ENCODE results near the gene GAMT. TPM values are rescaled to one million over a fixed set of nuclear protein-coding genes. Genes with fewer than 3 reads are reported as not detected.

The GAMT gene
- total RNA-seq, 1 donor from 2014 or later, result 16.7 TPM

DNA sequence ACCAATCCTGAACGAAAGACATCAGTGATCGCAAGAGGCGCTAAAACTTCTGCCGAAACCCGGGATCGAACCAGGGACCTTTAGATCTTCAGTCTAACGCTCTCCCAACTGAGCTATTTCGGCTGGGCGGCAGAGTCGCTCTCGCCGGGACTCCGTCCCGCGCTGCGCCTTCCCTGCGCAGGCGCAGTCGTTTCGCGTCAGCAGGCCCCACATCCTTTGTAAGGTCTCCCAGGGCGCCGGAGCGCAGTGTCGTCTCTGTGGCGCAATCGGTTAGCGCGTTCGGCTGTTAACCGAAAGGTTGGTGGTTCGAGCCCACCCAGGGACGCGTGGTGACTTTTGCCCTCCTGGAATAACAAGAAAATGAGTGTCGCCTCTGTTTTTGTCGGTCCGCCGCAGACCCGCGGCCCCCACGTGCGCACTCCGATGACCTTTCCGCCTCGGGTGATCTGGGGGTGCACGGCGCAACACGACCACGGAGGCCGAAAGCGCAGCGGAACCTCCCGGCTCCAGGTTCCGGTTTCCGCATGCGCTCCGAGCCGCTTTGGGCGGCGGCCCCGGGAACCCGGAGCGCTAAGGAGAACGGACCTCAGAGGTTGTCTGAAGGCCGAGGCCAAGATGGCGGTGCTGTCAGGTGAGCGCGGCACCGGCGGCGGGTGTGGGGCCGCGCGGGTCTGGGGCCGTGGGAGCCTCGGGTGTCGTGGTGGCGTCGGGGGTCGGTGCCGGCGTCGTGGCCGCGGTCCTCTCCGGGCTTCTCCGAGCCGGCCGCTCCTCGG is 17.8 kb downstream of the GAMT start, which contains the start of gene NDUFS7:
TSS of gene NDUFS7 (plus strand) at position 596 of the 773 bp plus-strand sequence. CDS start at position 616, 20 bp downstream.
- peak; percentile 91 for DNase-seq

DNA sequence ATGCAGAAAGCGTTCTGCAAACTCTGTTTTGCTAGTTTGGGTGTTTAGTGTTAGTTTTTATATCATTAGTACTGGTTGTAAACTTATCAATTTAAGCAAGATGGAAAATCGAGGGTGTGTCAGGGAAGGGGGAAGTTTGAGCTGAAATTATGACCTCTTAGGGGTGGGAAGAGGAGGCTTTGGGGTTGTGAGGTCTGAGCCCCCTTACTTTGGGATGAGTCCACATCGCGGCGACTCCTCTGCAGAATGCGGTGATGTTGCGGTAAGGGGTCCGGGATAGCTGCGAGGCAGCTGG is 18.4 kb downstream of the GAMT start:
- no peak for DNase-seq

DNA sequence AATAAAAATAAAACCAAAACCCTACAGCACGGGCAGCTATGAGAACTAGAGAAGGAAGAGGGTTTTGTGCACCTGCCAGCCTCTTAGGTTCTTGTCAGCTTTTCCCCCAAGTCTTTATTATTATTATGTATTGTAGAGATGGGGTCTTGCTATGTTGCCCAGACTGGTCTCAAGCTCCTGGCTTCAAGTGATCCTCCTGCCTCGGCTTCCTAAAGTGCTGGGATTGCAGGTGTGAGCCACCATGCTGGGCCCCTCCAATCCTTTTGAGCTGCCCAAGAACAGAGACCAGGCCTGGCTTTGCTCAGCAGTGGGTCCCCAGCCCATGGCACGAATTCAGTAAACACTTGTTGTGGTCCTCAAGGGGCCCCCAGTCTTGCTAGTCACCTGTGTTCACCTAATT is 19.1 kb downstream of the GAMT start:
- DNase-seq, result no peak

DNA sequence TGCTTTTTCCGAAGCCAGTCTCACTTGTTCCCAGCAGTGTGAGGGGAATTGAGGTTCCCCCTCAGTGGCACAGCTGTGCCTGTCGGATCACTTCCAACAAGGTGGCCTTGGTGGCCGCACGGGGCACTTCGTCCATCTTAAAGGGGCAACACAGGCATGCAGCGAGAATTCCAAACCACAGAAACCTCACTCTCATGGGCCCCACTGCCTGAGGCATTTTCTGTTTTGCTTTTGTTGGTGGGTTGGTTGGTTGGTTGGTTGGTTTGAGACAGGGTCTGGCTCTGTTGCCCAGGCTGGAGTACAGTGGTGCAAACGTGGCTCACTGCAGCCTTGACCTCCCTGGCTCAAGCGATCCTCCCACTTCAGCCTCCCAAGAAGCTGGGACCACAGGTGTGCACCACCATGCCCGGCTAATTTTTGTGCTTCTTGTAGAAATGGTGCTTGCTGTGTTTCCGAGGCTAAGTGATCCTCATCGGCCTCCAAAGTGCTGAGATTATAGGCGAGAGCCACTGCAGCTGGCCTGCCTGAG is 21.3 kb downstream of the GAMT start:
- no peak for DNase-seq

DNA sequence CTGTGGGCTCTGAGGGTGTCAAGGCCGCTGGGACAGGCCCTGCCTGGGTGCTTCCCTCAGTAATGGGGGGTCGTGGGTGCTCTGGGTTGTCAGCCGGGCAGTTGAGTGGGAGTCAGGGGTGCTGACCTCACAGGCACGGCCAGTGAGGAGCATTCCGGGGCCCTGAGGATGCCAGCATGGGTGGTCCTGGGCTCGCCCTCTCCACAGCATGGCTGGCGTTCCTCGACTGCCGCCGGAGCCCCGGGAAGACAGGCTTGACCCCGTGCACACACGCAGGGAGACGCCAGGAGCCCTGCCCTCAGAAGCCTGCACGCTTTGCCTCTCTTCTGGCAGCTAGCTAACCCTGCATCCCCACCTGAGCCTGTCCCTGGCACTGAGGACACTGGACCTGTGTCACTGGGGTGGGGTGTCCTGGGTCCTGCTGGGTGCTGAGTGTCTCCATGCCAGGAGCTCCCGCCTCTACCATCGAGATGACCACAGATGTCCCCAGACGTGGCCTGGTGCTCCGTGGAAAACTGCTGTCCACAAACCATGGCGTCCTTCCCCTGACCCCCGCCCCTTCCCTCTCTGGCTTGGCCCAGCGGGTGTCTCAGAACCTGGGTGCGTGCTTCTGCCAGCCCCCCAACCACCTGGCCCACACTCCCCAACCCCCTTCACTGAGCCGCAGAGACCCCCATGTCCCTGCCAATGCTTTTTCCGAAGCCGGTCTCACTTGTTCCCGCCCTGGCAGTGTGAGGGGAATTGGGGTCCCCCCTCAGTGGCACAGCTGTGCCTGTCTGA is 22.0 kb downstream of the GAMT start:
- DNase-seq, result no peak

DNA sequence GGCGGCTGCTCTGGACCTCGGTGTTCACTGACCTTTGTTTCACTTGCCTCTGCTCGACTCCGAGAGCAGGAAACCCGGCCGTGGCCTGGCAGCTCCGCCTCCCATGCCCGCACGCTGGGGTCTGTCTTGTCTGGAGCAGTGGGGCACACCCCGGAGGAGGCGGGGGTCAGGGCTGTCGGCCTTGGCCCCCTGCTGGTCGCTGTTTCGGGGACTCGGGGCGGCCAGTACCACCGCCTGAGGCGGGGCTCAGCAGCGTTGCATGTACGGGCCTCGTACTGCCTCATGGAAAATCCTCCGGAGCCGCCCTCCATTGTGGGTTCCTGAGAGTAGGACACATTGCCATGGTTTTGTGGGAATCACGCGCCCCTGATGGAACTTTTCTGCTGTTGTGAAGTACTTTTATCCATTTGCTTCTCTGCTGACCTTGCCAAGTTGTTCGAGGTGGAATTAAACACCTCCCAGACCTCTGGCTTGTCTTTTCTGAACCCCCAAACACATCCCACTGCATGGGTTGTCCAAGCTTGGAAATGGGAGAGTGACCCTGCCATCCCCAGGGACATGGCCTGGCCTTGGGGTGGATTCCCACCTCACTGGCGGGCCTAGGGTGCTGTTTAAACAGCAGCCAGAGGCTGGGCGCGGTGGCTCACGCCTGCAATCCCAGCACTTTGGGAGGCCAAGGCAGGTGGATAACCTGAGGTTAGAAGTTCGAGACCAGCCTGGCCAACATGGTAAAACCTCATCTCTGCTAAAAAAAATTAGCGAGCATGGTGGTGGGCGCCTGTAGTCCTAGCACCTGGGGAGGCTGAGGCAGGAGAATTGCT is 23.2 kb downstream of the GAMT start:
- no peak for DNase-seq

DNA sequence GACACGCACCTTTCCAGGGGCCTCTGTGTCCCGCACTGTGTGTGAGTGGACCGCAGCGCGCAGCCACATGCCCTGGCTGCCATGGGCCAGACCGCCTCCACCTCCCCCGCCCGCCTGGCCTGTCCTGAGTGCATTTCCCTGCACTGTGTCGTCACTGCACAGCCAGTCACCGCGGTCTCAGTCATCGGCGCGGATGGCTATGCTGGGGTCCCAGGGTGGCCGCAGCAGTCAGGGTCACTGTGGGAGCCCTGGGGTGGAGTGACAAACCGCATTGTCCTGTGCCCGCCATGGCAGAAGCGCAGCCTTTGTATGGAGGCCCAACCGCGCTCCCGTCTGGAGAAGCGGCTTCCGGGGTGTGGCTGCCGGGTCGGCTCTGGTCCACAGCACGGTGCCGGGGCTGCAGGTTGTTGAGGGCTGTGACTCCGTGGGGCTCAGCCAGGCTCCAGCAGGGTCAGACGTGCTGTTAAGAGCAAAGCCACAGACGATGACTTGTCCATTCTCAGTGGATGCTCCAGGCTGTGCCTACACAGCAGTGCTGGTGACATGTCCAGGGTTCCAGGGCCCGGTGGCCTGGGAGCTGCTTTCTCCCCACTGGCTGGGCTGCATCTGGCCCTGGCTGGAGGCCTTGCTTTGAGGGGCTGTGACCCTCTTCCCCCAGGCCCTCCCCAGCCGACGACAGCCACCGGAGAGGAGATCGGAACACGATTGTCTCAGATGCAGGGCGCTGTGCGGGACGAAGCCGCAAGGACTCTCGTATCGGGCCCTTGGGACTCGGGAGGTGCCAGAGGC is 24.0 kb downstream of the GAMT start:
- DNase-seq, result no peak

DNA sequence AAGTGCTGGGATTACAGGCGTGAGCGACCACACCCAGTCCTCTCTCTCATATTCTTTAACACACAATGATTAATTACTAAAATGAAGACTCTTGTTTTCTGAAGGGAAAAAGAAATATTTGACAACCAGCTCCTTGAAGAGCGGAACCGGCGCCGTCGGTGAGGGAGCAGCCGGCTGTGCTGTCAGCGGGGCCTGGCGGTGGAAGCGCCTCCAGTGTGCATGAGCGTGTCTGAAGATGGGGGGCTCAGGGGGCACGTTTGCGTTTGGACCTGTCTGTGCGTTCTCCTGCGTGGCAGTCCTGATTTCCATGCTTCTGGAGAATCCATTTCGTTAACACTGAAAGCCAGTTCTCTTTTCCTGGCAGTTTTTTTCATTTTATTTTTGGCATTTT is 24.9 kb downstream of the GAMT start:
- no peak for DNase-seq

DNA sequence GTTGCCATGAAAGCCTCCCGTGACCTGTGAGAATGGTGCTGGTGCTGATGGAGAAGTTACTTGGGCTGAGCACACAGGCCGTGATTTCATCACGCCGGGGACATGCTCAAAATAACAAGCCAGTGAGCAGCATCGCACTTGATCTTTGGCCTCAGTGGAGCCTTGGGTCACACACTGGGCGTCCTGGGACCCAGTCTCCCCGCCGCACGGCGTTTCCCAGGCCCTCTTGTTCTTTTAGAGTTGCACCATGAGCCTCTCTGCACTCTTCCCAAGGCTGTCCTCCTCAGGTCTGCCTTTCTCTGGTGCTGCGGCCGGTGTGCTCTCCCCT is 27.1 kb downstream of the GAMT start:
- DNase-seq, result no peak

DNA sequence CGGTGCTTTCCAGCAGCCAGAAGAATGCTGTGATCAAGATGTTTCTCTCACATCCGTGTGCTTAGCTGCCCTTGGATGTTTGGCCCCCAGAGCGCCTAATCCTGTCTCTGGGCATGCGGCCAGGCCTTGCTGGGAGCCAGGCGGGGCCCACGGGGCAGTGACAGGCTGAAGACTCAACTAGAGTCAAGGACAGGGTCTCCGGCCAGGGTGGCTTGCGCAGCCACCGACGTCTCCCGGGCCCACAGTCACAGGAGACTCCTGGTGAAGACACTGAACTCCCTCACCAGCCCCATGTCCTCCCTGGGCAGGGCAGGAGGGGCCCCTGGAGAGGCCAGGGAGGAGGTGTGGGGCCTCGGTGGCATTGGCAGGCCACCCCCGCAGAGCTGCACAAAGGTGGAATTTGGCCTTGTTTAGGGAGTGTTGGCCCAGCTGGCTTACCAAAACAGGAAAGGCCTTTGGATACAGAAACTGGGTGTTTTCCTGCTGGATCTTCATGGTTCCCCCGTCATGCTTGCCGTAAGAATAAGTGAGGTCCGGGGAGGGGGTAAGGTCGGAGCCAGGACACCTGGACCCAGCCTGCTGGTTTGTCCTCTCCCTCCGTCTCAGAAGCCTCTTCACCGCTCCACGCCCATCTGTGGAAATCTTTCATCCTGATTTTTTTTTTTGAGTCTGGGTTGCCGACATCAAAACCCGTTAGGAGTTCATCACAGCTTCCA is 27.6 kb downstream of the GAMT start:
- no peak for DNase-seq

DNA sequence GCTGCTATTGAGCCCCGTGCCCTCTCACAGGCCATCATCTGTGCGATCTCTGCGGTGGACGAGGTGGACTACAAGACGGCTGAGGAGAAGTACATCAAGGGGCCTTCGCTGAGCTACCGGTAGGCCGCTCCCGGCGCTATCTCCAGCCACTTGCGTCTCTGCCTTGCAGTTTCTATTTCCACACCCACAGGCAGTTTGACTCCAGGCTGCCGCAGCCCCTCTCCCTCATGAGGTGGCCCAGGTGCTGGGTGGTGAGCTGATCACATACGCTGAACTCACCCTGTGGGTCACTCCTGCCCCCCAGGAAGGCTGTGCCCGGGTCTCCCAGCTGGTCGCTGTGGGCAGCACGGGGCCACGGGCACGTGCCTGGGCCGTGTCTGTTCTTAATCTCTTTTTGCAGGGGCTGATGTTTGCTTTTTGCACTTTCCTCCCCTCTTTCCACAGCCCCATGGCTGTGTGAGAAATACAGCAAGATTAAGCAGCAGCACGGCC is 28.3 kb downstream of the GAMT start:
- no peak for DNase-seq

DNA sequence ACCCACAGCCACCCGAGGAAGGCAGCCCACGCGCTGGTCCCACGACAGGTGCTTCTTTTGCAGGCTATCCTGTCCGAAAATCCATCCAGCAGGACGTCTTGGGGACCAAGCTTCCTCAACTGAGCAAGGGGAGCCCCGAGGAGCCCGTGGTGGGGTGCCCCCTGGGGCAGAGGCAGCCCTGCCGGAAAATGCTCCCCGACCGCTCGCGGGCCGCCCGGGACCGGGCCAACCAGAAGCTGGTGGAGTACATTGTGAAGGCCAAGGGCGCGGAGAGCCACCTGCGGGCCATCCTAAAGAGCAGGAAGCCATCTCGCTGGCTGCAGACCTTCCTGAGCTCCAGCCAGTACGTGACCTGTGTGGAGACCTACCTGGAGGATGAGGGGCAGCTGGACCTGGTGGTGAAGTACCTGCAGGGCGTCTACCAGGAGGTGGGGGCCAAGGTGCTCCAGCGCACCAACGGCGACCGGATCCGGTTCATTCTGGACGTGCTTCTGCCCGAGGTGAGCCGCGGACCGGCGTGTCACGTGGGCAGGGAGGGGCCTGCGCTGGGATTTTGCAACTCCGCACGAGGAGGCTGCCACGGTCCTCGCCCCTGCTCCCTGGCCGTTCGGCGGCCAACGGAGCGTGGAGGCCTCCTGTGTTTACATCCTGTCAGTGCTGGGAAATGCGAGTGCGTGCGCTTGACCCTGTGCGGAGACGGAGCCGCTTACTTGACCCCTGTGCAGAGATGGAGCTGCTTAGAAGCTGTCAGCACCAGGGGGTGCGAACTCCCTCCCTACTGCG is 30.6 kb downstream of the GAMT start:
- no peak for DNase-seq

DNA sequence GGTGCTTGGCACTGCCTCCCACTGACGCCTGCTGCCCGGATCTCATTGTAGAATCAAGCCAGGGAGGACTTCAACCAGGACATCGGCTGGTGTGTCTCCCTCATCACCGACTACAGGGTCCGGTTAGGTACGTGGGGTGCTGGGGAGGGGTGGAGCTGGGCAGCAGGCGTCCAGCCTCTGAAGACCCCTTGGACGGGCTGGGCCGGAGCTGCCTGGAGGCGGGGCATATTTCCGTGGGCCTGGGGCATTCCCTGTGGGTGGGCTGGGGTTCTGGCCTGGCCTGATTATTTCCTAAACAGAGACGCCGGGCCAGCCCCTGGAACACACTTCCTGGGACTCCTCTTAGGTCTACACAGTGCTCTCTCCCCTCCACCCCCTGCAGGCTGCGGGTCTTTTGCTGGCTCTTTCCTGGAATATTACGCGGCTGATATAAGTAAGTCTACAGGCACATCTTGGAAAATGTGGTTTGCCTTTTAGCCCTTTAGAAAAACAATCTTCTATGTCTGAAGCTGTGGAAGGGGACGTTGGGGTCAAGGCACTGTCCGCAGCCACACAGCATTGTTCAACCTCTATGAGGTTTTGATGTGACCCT is 32.0 kb downstream of the GAMT start:
- no peak for DNase-seq

DNA sequence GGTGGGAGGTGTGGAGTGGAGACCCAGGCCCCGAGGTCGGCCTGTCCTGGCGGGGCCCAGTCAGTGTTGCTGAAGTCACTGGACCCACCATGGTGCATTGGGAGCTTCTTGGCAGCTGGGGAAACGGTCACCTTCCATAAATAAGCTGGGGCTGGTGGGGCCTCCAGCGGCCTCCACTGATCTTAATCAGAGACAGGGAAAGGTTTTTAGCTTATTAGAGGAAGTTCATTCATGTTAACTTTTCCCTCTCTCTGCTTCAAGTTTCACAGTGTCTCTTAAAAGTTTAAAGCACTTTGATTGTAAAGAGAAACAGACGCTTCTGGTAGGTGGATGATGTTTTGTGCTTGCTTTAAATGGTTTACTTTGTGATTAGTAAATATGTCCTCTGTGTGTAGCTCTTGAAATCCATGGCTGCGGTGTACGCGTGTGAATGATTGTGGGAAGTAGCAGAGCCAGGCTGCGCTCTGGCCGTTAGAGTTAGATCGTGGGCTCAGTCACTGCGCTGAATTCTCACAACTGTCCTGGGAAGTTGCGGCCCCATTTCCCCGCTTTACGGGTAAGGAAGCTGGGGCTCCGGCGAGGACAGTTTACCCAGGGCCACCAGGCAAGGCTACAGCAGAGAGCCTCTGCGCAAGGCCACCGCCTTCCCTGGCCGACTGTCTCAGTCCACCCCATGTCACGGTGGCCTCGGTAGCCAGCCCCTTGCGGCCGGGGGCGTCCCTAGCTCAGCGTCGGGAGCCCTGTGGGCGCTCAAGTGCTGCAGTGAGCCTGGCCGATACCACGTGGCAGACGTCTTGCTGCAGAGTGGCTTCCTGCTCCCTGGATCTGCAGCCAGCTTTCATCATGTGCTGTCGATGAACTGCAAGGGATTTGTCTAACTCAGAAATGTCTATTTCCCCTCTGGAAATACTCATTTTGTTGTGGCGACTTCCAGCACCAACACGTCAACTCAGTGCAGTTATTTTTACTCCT is 34.2 kb downstream of the GAMT start:
- no peak for DNase-seq

DNA sequence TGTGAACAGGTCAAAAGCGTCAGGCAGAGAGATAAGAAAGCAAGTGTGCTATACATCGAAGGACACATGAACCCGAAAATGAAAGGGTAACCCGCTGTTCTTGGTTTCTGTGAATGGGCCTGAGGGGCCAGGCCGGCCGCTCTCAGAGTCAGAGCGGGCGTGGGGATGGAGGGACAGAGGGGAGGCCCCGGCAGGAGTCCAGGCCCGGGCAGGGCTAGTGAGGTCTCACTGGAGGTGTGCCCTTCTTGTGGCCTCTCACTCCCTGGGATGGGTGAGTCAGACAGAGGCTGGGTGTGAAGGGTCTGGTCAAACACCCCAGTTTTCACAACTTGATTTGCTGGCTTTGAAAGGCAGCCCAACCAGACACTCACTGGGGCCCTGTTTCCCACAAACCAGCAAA is 35.0 kb downstream of the GAMT start:
- no peak for DNase-seq

DNA sequence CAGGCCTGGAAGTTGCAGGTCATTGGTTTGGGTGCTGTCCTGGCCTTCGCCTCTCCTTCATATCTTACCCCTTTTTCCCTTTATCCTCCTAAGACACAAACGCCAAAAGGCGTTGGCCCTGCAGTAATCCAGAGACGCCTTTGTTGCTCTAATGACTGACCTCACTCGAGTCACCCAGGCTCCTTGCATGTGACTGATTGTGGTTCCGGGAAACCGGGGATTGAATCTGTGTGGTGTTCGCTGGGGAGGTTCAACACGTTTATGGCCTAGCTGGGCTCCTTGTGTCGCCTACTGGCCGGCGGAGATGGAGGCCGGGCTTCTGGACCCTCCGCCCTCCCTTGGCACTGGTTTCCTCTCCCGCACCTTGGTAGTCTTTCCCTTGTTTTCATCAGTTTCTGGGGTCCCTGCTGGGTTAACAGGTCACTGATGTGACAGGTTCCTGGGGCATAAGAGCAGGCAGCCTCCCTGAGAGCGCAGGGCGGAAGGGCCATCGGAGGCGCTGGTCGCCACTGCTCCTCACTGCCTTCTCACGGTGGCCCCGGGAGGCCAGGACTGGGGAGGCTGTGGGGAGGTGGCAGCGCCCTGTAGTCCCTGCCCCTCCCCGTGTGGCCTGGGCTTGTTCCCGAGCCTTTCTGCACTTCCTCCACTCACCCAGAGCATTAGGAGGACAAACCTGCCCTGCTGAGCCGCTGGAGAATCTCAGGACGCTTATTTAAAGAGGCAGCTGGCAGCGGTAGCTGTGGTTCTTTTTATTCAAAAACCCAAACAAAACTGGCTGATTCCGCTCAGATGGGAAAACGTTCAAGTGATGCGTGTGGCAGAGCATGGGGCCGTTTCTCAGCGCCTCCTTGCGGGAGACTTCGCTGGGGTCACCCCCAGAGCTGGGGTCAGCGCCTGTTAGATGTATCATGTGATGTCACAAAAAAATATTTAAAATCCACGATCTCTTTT is 35.7 kb downstream of the GAMT start:
- DNase-seq, result no peak

DNA sequence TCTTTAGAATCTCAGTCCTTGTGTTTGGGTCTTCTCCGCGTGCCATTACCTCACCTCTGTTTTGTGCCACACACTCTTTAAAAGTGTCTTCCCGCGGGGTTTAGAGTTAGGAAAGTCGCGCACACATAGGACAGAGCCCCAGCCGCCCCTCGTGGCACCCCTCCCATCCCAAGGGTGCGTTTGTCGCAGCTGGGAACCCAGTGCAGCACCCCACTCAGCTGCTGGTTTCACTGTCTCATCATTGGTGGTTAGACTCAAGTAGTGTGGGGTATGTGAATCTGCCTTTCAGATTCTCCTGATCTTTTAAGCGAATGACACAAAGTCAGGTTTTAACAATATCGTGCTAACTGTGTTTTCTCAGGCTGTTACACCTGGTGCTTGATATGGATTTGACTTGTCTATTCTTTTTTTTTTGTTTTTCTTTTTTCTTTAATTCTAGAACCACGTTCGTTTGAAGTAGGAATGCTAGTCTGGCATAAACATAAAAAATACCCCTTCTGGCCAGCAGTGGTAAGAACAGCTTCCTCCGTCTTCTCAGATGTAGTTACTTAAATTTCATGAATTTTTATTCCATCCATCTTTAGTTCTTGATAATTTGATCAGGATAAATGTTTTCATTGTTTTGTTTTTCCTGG is 37.2 kb downstream of the GAMT start:
- DNase-seq, result no peak
